Adrenal gland (tissue), 12 donors: ENCODE data around the gene CORO6. TPM values are rescaled to one million over a fixed set of nuclear protein-coding genes. Genes with fewer than 3 reads are reported as not detected.

ENCODE experiments used
- DNase-seq, 7 donors: peaks; one replicate each; pipeline ENCODE4 v3.0.0-alpha.2; 2019 to 2020
- H3K27ac ChIP-seq, 5 donors: fragments of 200-600 bp; sonication (generic) in 4 of 5; 1 replicate in 3 of 5; 2 replicates in 2 of 5; pipeline versions ENCODE4 v1.5.1 to v1.8.0; 2016 to 2020; ENCODE audit warnings: mild to moderate bottlenecking in 1 of 5
- H3K27me3 ChIP-seq: fragments of 200-600 bp; 2 replicates; pipeline ENCODE4 v1.8.0; 2021
- H3K36me3 ChIP-seq, 2 donors: fragments of 200-600 bp; replicated peaks in 1 of 2; 1 replicate in 1 of 2; 2 replicates in 1 of 2; pipeline versions ENCODE4 v1.5.1 to v1.8.0; 2018 to 2022
- H3K4me1 ChIP-seq, 2 donors: fragments of 200-600 bp; replicated peaks in 1 of 2; 1 replicate in 1 of 2; 2 replicates in 1 of 2; pipeline versions ENCODE4 v1.5.1 to v1.8.0; 2018 to 2021
- H3K4me3 ChIP-seq, 4 donors: fragments of 200-600 bp; sonication (generic) in 3 of 4; one replicate each; pipeline ENCODE4 v1.5.1; 2016 to 2018
- H3K9me3 ChIP-seq, 3 donors: fragments of 200-600 bp; sonication (generic) in 1 of 3; replicated peaks in 1 of 3; 1 replicate in 2 of 3; 2 replicates in 1 of 3; pipeline versions ENCODE4 v1.5.1 to v1.8.0; 2016 to 2021
- POLR2A ChIP-seq, 2 donors: fragments of 450-650 bp; IDR thresholded peaks; one replicate each; pipeline ENCODE4 v1.6.1; 2017; ENCODE audit warnings: antibody characterized with exemption in 2 of 2, mild to moderate bottlenecking in 2 of 2, moderate library complexity in 1 of 2
- WGBS, 4 donors: extraction: QIAGEN DNeasy Blood & Tissue Kit in 2 of 4; methylation state at CpG; one replicate each; pipeline versions ENCODE4 v1.1.5 to v1.1.7; 2013 to 2017; 5-methylcytosine and 5-hydroxymethylcytosine counted together
- intact Hi-C, 2 donors: fragments of 100-400 bp; cut with DNase I; formaldehyde crosslinking; loops; one replicate each; pipeline versions ENCODE4 v1.14.1 to v1.15.0; 2022 to 2023
- polyA plus RNA-seq, 3 donors: library from polyadenylated mRNA; stranded (reverse); fragments of 200-250 nt in 2 of 3; fragments of 350-450 nt in 1 of 3; fragmentation: Illumina TruSeq in 1 of 3; extraction: RNeasy Lipid Tissue Mini Kit (QIAGEN cat#74804) in 1 of 3; gene quantifications; one replicate each; pipeline ENCODE4 v1.2.3, GENCODE V29; 2013 to 2014
- total RNA-seq, 9 donors: library from RNA; depleted of rRNA in 4 of 9; stranded (reverse); fragments of >200 nt in 4 of 9; fragments of 120-200 nt in 1 of 9; fragmentation: NEBNext Ultra II Directional in 1 of 9; extraction: Animal tissue kit (Norgen Biotek cat#: 25700) in 1 of 9; gene quantifications; one replicate each; pipeline versions ENCODE4 v1.1.0 to v1.2.4, GENCODE V29; 2013 to 2023
- TF ChIP-seq, protein P1 (sequence below), 6 experiments: fragments of 450-650 bp in 4 of 6; fragments of 200-600 bp in 2 of 6; sonication (generic) in 1 of 6; IDR thresholded peaks; 1 replicate in 5 of 6; 2 replicates in 1 of 6; pipeline versions ENCODE4 v1.5.1 to v1.8.0; 2016 to 2021; ENCODE audit warnings: antibody characterized with exemption in 6 of 6, mild to moderate bottlenecking in 2 of 6, moderate library complexity in 1 of 6
- donor health status: healthy with polysubstance abuse.
- donor health status: Bipolar disorder and iron deficiency.
- donor health status: DM: yes; HTN: yes; CAD: no.
- donor health status: DM: no; HTN: no; CAD: no.
- donor health status: DM: no; HTN: no; CAD: no.
- donor health status: DM: yes; HTN: yes; CAD: no.

Gene CORO6
- total and polyA plus RNA-seq, 12 donors: 0.44 to 34.0 (median 5.6) TPM

DNA sequence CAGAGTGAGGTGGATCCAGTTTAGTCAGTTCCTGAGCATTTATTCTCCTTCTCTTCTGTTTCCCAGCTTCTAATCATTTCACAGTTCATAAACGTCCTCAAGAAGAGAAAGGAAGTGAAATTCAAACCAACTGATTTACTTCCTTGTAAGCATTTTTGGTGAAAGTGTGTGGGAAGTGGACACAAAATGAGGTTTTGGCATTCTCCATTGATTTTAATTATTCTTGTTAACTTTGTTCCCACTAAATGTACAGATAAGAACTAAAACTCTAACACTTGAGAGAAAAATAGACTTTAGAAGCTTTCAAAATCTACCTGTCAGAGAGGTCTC is 42.7 kb upstream of the CORO6 start:
- Histone ChIP-seq H3K9me3 (no peaks in the 10 kb centered on the region), H3K4me1 (peaks cover 0 to 17% of the 10 kb centered on the region in 2 donors), H3K27ac (peak overlapping the region in 1 of 5 donors; percentile 15), H3K4me3 (no peak overlapping the region), H3K36me3 (peaks cover 0 to 23% of the 10 kb centered on the region in 2 donors), H3K27me3 (no peaks in the 10 kb centered on the region)
- WGBS, 4 donors: 33 to 55% (median 49%) methylated on average over 1 of the region's 1 CpG
- no peak for TF ChIP-seq POLR2A (IDR thresholded peaks at IDR 0.05)
- TF ChIP-seq, protein P1, sequence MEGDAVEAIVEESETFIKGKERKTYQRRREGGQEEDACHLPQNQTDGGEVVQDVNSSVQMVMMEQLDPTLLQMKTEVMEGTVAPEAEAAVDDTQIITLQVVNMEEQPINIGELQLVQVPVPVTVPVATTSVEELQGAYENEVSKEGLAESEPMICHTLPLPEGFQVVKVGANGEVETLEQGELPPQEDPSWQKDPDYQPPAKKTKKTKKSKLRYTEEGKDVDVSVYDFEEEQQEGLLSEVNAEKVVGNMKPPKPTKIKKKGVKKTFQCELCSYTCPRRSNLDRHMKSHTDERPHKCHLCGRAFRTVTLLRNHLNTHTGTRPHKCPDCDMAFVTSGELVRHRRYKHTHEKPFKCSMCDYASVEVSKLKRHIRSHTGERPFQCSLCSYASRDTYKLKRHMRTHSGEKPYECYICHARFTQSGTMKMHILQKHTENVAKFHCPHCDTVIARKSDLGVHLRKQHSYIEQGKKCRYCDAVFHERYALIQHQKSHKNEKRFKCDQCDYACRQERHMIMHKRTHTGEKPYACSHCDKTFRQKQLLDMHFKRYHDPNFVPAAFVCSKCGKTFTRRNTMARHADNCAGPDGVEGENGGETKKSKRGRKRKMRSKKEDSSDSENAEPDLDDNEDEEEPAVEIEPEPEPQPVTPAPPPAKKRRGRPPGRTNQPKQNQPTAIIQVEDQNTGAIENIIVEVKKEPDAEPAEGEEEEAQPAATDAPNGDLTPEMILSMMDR (IDR thresholded peaks at IDR 0.05): no peak
- intact Hi-C loops: no loop called here
- DNase-seq: no peak

DNA sequence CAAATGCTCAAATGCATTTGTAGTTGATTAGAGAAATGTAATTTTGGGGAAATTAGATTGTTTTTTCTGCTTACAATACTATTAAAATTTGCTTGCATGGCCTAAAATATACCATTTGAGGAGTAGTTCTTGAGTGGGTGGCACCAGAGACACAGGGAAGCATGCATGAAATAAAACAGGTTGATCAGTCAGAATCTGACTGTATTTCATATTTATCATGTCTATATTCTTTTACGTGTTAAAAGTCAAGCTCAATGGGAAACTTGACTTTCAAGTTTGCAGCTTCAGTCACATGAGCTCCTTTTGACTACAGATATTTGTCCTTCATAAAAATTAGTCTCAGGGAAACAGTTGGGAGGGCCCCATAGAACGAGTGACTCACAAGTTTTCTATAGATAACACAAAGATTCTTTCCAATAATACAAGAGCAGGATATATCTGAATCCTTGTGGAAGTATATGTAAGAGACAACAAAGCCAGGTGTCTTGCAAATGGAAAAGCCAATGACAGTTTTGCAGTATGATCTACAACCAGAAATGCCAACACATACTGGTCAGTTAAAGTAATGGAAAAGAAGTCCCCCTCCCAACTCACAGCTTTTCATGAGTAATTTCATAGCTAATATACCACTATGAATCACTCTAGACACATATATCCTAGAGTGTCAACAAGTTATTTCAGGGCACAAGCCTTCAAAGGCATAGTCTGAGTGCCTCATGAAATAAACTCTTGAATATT is 42.2 kb upstream of the CORO6 start:
- TF ChIP-seq POLR2A (IDR thresholded peaks at IDR 0.05): no peak
- TF ChIP-seq, protein P1 (IDR thresholded peaks at IDR 0.05): no peak
- H3K27ac ChIP-seq: peak overlapping the region in 1 of 5 donors; percentile 15
- H3K4me3 ChIP-seq: no peak overlapping the region
- intact Hi-C loops: no loop called here
- H3K36me3 ChIP-seq: peaks cover 0 to 23% of the 10 kb centered on the region in 2 donors
- no peaks in the 10 kb centered on the region for H3K9me3 ChIP-seq
- DNase-seq: no peak
- peaks cover 0 to 17% of the 10 kb centered on the region in 2 donors for H3K4me1 ChIP-seq
- no peaks in the 10 kb centered on the region for H3K27me3 ChIP-seq
- 39 to 50% (median 43%) methylated on average over 2 of the region's 2 CpGs for WGBS, 4 donors

DNA sequence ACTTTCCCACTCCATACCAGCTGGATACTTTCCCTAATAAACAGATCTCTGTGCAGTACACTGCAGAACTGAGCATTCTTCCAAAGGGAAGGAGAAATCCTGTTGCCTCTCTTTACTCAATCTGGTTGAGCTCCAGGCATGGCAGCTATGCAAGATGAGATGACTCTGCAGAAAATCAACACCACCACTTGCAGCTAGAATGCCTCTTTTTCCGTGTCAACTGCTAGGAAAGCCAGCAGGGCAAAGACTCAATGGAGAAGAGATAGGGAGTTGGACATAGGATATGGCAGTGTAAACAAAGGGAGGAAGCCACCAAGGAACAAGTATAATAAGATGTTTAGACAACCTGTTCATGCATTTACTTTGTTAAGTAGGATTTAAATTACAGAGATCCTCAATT is 40.4 kb upstream of the CORO6 start:
- WGBS, 4 donors: 50 to 80% (median 64%) methylated on average over 1 of the region's 1 CpG
- TF ChIP-seq, protein P1 (IDR thresholded peaks at IDR 0.05): no peak
- TF ChIP-seq POLR2A (IDR thresholded peaks at IDR 0.05): no peak
- peaks cover 0 to 16% of the 10 kb centered on the region in 2 donors for H3K36me3 ChIP-seq

DNA sequence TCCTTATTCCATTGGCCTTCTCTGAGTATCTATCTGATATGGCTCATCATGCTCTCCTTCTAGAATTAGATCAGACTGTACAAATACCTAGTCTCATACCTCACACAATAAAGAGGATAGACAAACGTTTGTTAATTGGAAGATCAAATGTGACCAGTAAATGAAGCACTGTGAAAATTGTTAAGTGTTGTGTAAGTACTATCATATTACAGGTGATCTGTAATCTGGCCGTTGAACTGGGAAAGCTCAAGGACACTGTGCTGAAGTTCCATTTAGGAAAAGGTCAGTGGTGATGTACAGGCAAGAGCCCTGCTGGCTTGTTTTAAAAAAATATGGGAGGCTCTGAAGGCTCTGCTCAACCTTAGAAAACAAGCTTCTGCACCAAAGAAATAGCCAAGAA is 38.5 kb upstream of the CORO6 start:
- intact Hi-C loops: no loop called here
- DNase-seq: no peak
- peaks cover 0 to 17% of the 10 kb centered on the region in 2 donors for H3K4me1 ChIP-seq
- no peak overlapping the region for H3K4me3 ChIP-seq
- H3K27ac ChIP-seq: no peak overlapping the region
- H3K27me3 ChIP-seq: no peaks in the 10 kb centered on the region
- no peak for TF ChIP-seq POLR2A (IDR thresholded peaks at IDR 0.05)
- TF ChIP-seq, protein P1 (IDR thresholded peaks at IDR 0.05): no peak
- 40 to 54% (median 45%) methylated on average over 2 of the region's 2 CpGs for WGBS, 4 donors
- no peaks in the 10 kb centered on the region for H3K9me3 ChIP-seq
- no peaks in the 10 kb centered on the region for H3K36me3 ChIP-seq

More for the DNA sequence above, 40.4 kb upstream of the CORO6 start:
- Histone ChIP-seq H3K27me3 (no peaks in the 10 kb centered on the region), H3K9me3 (no peaks in the 10 kb centered on the region), H3K4me3 (no peak overlapping the region), H3K27ac (no peak overlapping the region), H3K4me1 (peaks cover 0 to 17% of the 10 kb centered on the region in 2 donors)
- intact Hi-C loops: no loop called here
- DNase-seq: no peak
